ENCODE results near the gene CUBN. TPM values are rescaled to one million over a fixed set of nuclear protein-coding genes. Genes with fewer than 3 reads are reported as not detected.
A peak's percentile ranks its signal among the peaks of the same experiment; 100 is the strongest.
"Not testable (repeated sequence)": the region's sequence is repeated elsewhere in the genome, so short reads cannot be mapped to it uniquely, and the experiment has no call there.

Gene CUBN
- total RNA-seq, 2 donors from 2014 or later = 0.65 to 0.76 TPM

DNA sequence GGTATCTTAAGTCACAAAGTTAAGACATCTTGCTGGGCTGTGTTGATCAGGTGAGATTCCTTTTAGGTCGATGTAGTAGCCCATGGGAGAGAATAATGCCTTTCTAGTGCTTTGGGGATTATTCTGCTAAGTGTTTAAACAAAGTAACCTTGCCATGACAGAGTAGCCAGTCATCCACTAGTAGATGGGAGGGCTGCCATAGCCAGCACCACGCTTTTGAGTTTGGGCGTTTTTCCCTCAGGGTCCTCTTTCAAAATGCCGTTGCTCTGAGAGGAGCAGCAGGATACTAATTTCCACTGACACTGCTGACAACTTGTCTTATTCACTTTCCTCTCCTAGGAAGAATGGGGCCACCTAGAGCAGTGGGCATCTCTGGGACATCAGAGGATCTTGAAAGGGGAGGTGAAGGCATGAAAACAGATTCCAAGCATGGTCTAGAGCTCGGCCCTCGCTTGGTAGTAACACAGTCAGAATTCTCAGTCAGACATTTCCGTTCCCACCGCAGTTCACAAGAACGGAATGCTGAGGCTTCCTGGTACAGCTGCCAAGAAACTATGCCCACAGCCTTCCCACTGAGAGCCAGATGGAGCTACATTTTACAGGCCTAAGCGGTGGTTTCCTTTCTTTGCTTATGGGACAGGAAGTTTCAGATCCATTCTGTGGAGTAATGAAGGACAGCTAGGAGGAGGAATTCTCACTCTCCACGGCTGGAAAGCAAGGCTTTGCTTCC is 297.1 kb downstream of the CUBN start:
- ATAC-seq (replicated peaks in 1 of 2) (no peak), DNase-seq (no peak)
- Mint-ChIP-seq H3K27me3 (ENCODE audit: low read depth) (no peaks in the 10 kb centered on the region), H3K4me1 (ENCODE audit: low read depth) (peaks cover 12% of the 10 kb centered on the region), H3K27ac (no peak overlapping the region), H3K4me3 (no peak overlapping the region), H3K36me3 (ENCODE audit: insufficient read depth in 2 of 2) (no peaks in the 10 kb centered on the region), H3K9me3 (no peaks in the 10 kb centered on the region)

GRCh38 chr10:16828701-16829175 is 300.9 kb downstream of the CUBN start:
- Mint-ChIP-seq H3K27ac (no peak overlapping the region), H3K4me1 (ENCODE audit: low read depth) (no peaks in the 10 kb centered on the region), H3K4me3 (no peak overlapping the region), H3K9me3 (no peaks in the 10 kb centered on the region), H3K27me3 (ENCODE audit: low read depth) (no peaks in the 10 kb centered on the region), H3K36me3 (ENCODE audit: insufficient read depth in 2 of 2) (no peaks in the 10 kb centered on the region)
- DNase-seq (no peak), ATAC-seq (replicated peaks in 1 of 2) (no peak)

- H3K27ac Mint-ChIP-seq = no peak overlapping the region
- peaks cover 3% of the 10 kb centered on the region in 2 donors for H3K9me3 Mint-ChIP-seq
- no peaks in the 10 kb centered on the region for H3K4me1 Mint-ChIP-seq (ENCODE audit: low read depth)
- H3K27me3 Mint-ChIP-seq (ENCODE audit: low read depth) = no peaks in the 10 kb centered on the region
- peak; percentile 66 to 81 for ATAC-seq (replicated peaks in 1 of 2)
- peak; percentile 56 to 71 for DNase-seq
- H3K36me3 Mint-ChIP-seq (ENCODE audit: insufficient read depth in 2 of 2) = peaks cover 3% of the 10 kb centered on the region in 2 donors
- H3K4me3 Mint-ChIP-seq = no peak overlapping the region
These were observed 301.5 kb downstream of the CUBN start for GRCh38 chr10:16828114-16828568.

- not testable (repeated sequence) for H3K4me3 Mint-ChIP-seq; H3K36me3 Mint-ChIP-seq (ENCODE audit: insufficient read depth in 2 of 2); ATAC-seq (replicated peaks in 1 of 2); H3K27me3 Mint-ChIP-seq (ENCODE audit: low read depth); H3K27ac Mint-ChIP-seq; H3K4me1 Mint-ChIP-seq (ENCODE audit: low read depth); DNase-seq; H3K9me3 Mint-ChIP-seq
These were observed 302.1 kb downstream of the CUBN start for GRCh38 chr10:16827474-16827873.

- no peak for ATAC-seq (replicated peaks in 1 of 2)
- Mint-ChIP-seq H3K4me1 (ENCODE audit: low read depth) (no peaks in the 10 kb centered on the region), H3K36me3 (ENCODE audit: insufficient read depth in 2 of 2) (peaks cover 12 to 14% of the 10 kb centered on the region in 2 donors), H3K27ac (no peak overlapping the region), H3K9me3 (peaks cover 8 to 15% of the 10 kb centered on the region in 2 donors), H3K4me3 (no peak overlapping the region), H3K27me3 (ENCODE audit: low read depth) (no peaks in the 10 kb centered on the region)
- no peak for DNase-seq
These were observed 306.8 kb downstream of the CUBN start for GRCh38 chr10:16822726-16823360.

DNA sequence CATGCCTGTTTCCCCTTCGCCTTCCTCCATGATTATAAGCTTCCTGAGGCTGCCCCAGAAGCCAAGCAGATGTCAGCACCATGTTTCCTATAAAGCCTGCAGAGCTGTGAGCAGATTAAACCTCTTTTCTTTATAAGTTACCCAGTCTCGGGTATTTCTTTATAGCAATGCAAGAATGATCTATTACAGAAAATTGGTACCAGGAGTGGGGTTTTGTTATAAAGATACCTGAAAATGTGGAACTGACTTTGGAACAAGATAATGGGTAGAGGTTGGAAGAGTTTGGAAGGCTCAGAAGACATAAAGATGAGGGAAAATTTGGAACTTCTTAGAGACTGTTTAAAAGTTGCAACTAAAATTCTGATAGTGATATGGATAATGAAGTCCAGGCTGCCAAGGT is 307.6 kb downstream of the CUBN start:
- Mint-ChIP-seq H3K36me3 (ENCODE audit: insufficient read depth in 2 of 2) (peaks cover 14% of the 10 kb centered on the region in 2 donors), H3K4me1 (ENCODE audit: low read depth) (no peaks in the 10 kb centered on the region), H3K4me3 (no peak overlapping the region), H3K27me3 (ENCODE audit: low read depth) (no peaks in the 10 kb centered on the region), H3K27ac (no peak overlapping the region), H3K9me3 (peaks cover 8 to 15% of the 10 kb centered on the region in 2 donors)
- no peak for DNase-seq
- no peak for ATAC-seq (replicated peaks in 1 of 2)

- ATAC-seq (replicated peaks in 1 of 2) (no peak), DNase-seq (no peak)
- Mint-ChIP-seq H3K4me1 (ENCODE audit: low read depth) (peaks cover 11% of the 10 kb centered on the region), H3K4me3 (no peak overlapping the region), H3K36me3 (ENCODE audit: insufficient read depth in 2 of 2) (peaks cover 14 to 16% of the 10 kb centered on the region in 2 donors), H3K9me3 (peaks cover 8 to 15% of the 10 kb centered on the region in 2 donors), H3K27ac (no peak overlapping the region), H3K27me3 (ENCODE audit: low read depth) (no peaks in the 10 kb centered on the region)
These were observed 309.2 kb downstream of the CUBN start for GRCh38 chr10:16820421-16820820.

GRCh38 chr10:16820018-16820417 is 309.6 kb downstream of the CUBN start:
- H3K4me3 Mint-ChIP-seq = no peak overlapping the region
- peaks cover 8 to 15% of the 10 kb centered on the region in 2 donors for H3K9me3 Mint-ChIP-seq
- H3K36me3 Mint-ChIP-seq (ENCODE audit: insufficient read depth in 2 of 2) = peaks cover 14 to 18% of the 10 kb centered on the region in 2 donors
- ATAC-seq (replicated peaks in 1 of 2) = no peak
- DNase-seq = no peak
- peaks cover 15% of the 10 kb centered on the region for H3K4me1 Mint-ChIP-seq (ENCODE audit: low read depth)
- no peak overlapping the region for H3K27ac Mint-ChIP-seq
- no peaks in the 10 kb centered on the region for H3K27me3 Mint-ChIP-seq (ENCODE audit: low read depth)

GRCh38 chr10:16819436-16819835 is 310.2 kb downstream of the CUBN start:
- Mint-ChIP-seq H3K27me3 (ENCODE audit: low read depth) (no peaks in the 10 kb centered on the region), H3K36me3 (ENCODE audit: insufficient read depth in 2 of 2) (peaks cover 14 to 18% of the 10 kb centered on the region in 2 donors), H3K4me1 (ENCODE audit: low read depth) (peaks cover 18% of the 10 kb centered on the region), H3K9me3 (peaks cover 8 to 15% of the 10 kb centered on the region in 2 donors), H3K4me3 (peak overlapping the region in 1 of 2 donors; percentile 1), H3K27ac (no peak overlapping the region)
- DNase-seq = no peak
- ATAC-seq (replicated peaks in 1 of 2) = no peak

DNA sequence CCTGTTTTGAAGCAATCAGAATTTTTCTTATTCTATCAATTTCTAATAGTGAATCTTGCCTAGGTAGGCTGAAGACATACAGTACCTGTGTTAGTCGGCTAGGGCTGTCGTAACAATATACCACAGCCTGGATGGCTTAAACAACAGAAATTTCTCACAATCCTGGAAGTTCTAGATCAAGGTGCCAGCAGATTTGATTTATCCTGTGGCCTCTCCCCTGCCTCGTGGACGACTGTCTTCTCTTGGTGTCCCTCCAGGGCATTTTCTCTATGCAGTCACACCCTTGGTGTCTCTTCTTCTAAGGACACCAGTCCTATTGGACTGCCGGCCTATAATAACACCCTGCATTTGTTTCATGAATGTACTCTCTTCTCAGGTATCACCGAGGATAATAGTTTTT is 310.6 kb downstream of the CUBN start:
- Mint-ChIP-seq H3K4me3 (peak overlapping the region in 1 of 2 donors; percentile 1), H3K9me3 (peaks cover 8 to 15% of the 10 kb centered on the region in 2 donors), H3K27me3 (ENCODE audit: low read depth) (no peaks in the 10 kb centered on the region), H3K4me1 (ENCODE audit: low read depth) (peaks cover 18% of the 10 kb centered on the region), H3K27ac (no peak overlapping the region), H3K36me3 (ENCODE audit: insufficient read depth in 2 of 2) (peaks cover 14 to 18% of the 10 kb centered on the region in 2 donors)
- DNase-seq (no peak), ATAC-seq (replicated peaks in 1 of 2) (no peak)

DNA sequence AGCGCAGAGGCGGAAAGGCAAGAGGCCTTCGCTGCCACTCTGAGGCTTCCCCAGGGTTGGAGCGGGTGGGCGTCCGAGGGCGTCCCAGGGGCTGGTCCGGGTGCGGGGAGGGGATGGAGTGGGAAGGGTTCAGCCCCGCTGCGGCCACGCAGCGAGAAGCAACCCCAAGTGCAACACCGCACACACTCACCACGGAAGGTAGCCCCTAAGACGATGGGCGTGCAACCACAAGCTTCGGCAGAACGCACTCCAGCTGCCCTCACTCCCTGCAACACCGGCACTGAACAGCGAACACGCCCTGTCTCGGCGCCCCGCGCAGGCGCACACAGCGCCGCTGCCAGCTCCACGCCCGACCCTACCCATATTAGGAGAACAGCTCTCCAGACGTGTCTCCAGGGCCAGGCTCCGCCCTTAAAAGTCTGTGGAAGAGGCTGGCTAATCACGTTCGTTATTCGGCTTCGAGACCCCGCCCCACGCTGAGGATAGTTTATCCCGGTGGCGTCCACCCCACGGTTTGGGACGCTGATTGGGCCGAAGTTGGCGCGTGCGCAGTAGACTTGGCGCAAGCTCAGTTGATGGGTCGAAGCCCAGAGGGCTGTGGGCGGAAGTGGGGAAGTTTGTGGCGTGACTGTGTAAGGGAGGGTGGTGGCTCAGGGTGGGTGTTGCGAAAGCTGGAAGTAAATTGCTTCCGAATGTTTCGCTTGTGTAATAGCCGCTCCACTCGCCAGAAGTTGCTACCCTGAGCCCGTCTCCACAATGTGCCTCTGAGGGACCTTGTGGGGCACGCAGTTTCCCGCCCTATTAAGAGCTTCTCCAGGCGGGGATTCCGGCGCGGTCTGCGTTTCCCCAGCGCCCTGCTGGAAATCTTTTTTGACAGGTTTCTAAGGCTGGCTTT is 312.2 kb downstream of the CUBN start, which contains the start of gene RSU1:
Gene RSU1, minus strand, starts transcription at position 300 of the 895 bp plus-strand sequence. CDS start 343 bp downstream, outside the sequence.
- peaks cover 6 to 11% of the 10 kb centered on the region in 2 donors for H3K36me3 Mint-ChIP-seq (ENCODE audit: insufficient read depth in 2 of 2)
- peak within 1 kb of the TSS; percentile 88 for H3K27ac Mint-ChIP-seq
- peaks cover 18% of the 10 kb centered on the region for H3K4me1 Mint-ChIP-seq (ENCODE audit: low read depth)
- H3K27me3 Mint-ChIP-seq (ENCODE audit: low read depth) = no peaks in the 10 kb centered on the region
- H3K4me3 Mint-ChIP-seq = peak within 1 kb of the TSS; percentile 91 to 93
- DNase-seq (peak; percentile 100), ATAC-seq (replicated peaks in 1 of 2) (peak; percentile 96 to 97)
- H3K9me3 Mint-ChIP-seq = peaks cover 2 to 8% of the 10 kb centered on the region in 2 donors

- DNase-seq (no peak), ATAC-seq (replicated peaks in 1 of 2) (no peak)
- Mint-ChIP-seq H3K4me3 (peak overlapping the region; percentile 91 to 93), H3K4me1 (ENCODE audit: low read depth) (peaks cover 18% of the 10 kb centered on the region), H3K36me3 (ENCODE audit: insufficient read depth in 2 of 2) (peaks cover 0 to 9% of the 10 kb centered on the region in 2 donors), H3K27ac (peak overlapping the region; percentile 73), H3K9me3 (peaks cover 2 to 3% of the 10 kb centered on the region in 2 donors), H3K27me3 (ENCODE audit: low read depth) (no peaks in the 10 kb centered on the region)
These were observed 312.8 kb downstream of the CUBN start for GRCh38 chr10:16816830-16817124.

All from activated T-cell treated with anti-CD3 and anti-CD28 coated beads, Interleukin-2, amount 50 U/mL, for 72 hours (primary cell).